ENCODE results near the gene ARMCX2. TPM values are rescaled to one million over a fixed set of nuclear protein-coding genes. Genes with fewer than 3 reads are reported as not detected.
A peak's percentile ranks its signal among the peaks of the same experiment; 100 is the strongest.

ARMCX2 gene
- total RNA-seq, 1 experiment from 2014 or later, result 0.98 TPM

DNA sequence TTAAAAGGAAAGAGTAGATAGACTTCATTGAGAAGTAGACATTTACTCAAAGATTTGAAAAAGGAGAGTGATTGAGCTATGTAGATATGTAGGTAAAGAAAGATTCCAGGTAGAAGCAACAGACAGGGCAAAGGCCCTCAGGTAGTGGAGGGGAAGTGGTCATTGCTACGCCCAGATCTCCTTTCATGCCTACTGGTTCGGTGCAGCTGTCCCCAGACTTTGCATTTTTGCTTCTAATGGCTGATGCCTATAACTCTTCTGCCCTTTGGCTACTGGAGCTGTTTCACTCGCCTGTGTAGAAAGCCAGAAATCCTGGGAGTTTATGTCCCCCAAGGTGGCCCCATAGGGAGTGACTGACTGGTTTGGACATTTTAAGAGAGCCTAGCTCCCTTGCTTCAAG, 16.9 kb upstream of the ARMCX2 start:
- Histone ChIP-seq H4K20me1 (ENCODE audit: low read length) (no peaks in the 10 kb centered on the region), H3K9me2 (replicated peaks; ENCODE audit: low read length) (no peaks in the 10 kb centered on the region), H3K9ac (ENCODE audit: low read length) (no peak overlapping the region), H3K27me3 (ENCODE audit: low read length) (no peaks in the 10 kb centered on the region), H2AFZ (ENCODE audit: low read length) (no peak overlapping the region), H3K4me2 (ENCODE audit: low read length) (no peak overlapping the region), H3K36me3 (ENCODE audit: low read depth, low read length) (no peaks in the 10 kb centered on the region), H3K4me1 (ENCODE audit: insufficient read depth, low read length) (no peaks in the 10 kb centered on the region), H3K79me2 (ENCODE audit: low read length) (no peaks in the 10 kb centered on the region), H3K27ac (ENCODE audit: low read length) (no peak overlapping the region), H3K4me3 (ENCODE audit: low read length) (no peak overlapping the region), H3F3A (ENCODE audit: low read length, unreplicated experiment) (no peaks in the 10 kb centered on the region), H3K9me3 (ENCODE audit: low read length) (no peaks in the 10 kb centered on the region)
- no TSS peak for BruUV-seq (replicated peaks)
- ATAC-seq, result no peak
- ChIA-PET CTCF (no interaction called here), POLR2A (ENCODE audit: unreplicated experiment) (interaction anchor here (0.7 kb wide), 1 partner anchor 11 kb away, joined by 9 read pairs; no protein-coding TSS in a partner anchor)
- TF ChIP-seq EZH2 (IDR thresholded peaks at IDR 0.05; ENCODE audit: low read length, unreplicated experiment) (no peak), EZH2phosphoT487 (IDR thresholded peaks at IDR 0.05; ENCODE audit: borderline replicate concordance, low read length) (no peak), CTCF (conservative IDR thresholded peaks at IDR 0.05; ENCODE audit: low read depth, low read length) (no peak)
- intact Hi-C loops (cut with micrococcal nuclease), result no loop called here
- no peak for DNase-seq

GRCh38 chrX:101668143-101668542, 8.5 kb upstream of the ARMCX2 start:
- no TSS peak for BruUV-seq (replicated peaks)
- H3K27me3 ChIP-seq (ENCODE audit: low read length), result peaks cover 17% of the 10 kb centered on the region
- no peaks in the 10 kb centered on the region for H3K4me1 ChIP-seq (ENCODE audit: insufficient read depth, low read length)
- H3K4me2 ChIP-seq (ENCODE audit: low read length), result no peak overlapping the region
- H3K9ac ChIP-seq (ENCODE audit: low read length), result no peak overlapping the region
- intact Hi-C loops (cut with micrococcal nuclease), result no loop called here
- H3K79me2 ChIP-seq (ENCODE audit: low read length), result no peaks in the 10 kb centered on the region
- DNase-seq, result no peak
- no peak overlapping the region for H2AFZ ChIP-seq (ENCODE audit: low read length)
- H3F3A ChIP-seq (ENCODE audit: low read length, unreplicated experiment), result no peaks in the 10 kb centered on the region
- no peak for ATAC-seq
- TF ChIP-seq EZH2 (IDR thresholded peaks at IDR 0.05; ENCODE audit: low read length, unreplicated experiment) (no peak), CTCF (conservative IDR thresholded peaks at IDR 0.05; ENCODE audit: low read depth, low read length) (no peak), EZH2phosphoT487 (IDR thresholded peaks at IDR 0.05; ENCODE audit: borderline replicate concordance, low read length) (no peak)
- no peak overlapping the region for H3K27ac ChIP-seq (ENCODE audit: low read length)
- ChIA-PET CTCF (no interaction called here), POLR2A (ENCODE audit: unreplicated experiment) (no interaction called here)
- H3K4me3 ChIP-seq (ENCODE audit: low read length), result no peak overlapping the region
- no peaks in the 10 kb centered on the region for H3K36me3 ChIP-seq (ENCODE audit: low read depth, low read length)
- no peaks in the 10 kb centered on the region for H3K9me3 ChIP-seq (ENCODE audit: low read length)
- H4K20me1 ChIP-seq (ENCODE audit: low read length), result no peaks in the 10 kb centered on the region
- H3K9me2 ChIP-seq (replicated peaks; ENCODE audit: low read length), result no peaks in the 10 kb centered on the region

GRCh38 chrX:101658661-101659491, 774 bp downstream of the ARMCX2 start:
- peak overlapping the region; percentile 74 for H3K4me3 ChIP-seq (ENCODE audit: low read length)
- no peaks in the 10 kb centered on the region for H3K9me2 ChIP-seq (replicated peaks; ENCODE audit: low read length)
- TSS peak; percentile 66 for BruUV-seq (replicated peaks)
- DNase-seq (peak; percentile 35), ATAC-seq (peak; percentile 95)
- peak overlapping the region; percentile 89 for H3K4me2 ChIP-seq (ENCODE audit: low read length)
- H3K9ac ChIP-seq (ENCODE audit: low read length), result peak overlapping the region; percentile 58
- no peaks in the 10 kb centered on the region for H3K9me3 ChIP-seq (ENCODE audit: low read length)
- TF ChIP-seq CTCF (conservative IDR thresholded peaks at IDR 0.05; ENCODE audit: low read depth, low read length) (no peak), EZH2phosphoT487 (IDR thresholded peaks at IDR 0.05; ENCODE audit: borderline replicate concordance, low read length) (no peak), EZH2 (IDR thresholded peaks at IDR 0.05; ENCODE audit: low read length, unreplicated experiment) (no peak)
- H3K36me3 ChIP-seq (ENCODE audit: low read depth, low read length), result no peaks in the 10 kb centered on the region
- H3K4me1 ChIP-seq (ENCODE audit: insufficient read depth, low read length), result no peaks in the 10 kb centered on the region
- H4K20me1 ChIP-seq (ENCODE audit: low read length), result no peaks in the 10 kb centered on the region
- no peak overlapping the region for H3K27ac ChIP-seq (ENCODE audit: low read length)
- ChIA-PET POLR2A (ENCODE audit: unreplicated experiment) (no interaction called here), CTCF (no interaction called here)
- peaks cover 7% of the 10 kb centered on the region for H3K27me3 ChIP-seq (ENCODE audit: low read length)
- intact Hi-C loops (cut with micrococcal nuclease), result no loop called here
- peak overlapping the region; percentile 81 for H2AFZ ChIP-seq (ENCODE audit: low read length)
- no peaks in the 10 kb centered on the region for H3F3A ChIP-seq (ENCODE audit: low read length, unreplicated experiment)
- H3K79me2 ChIP-seq (ENCODE audit: low read length), result no peaks in the 10 kb centered on the region
